SK-N-SH (cell line): ENCODE measurements around the gene REEP3. TPM values are rescaled to one million over a fixed set of nuclear protein-coding genes. Genes with fewer than 3 reads are reported as not detected.

Source experiments
- CTCF ChIA-PET: fragments of 300-600, 350-600 bp; formaldehyde crosslinking; extraction: SDS; loops from one replicate; lab custom pipeline; 2021; lab: Yijun Ruan, JAX
- POLR2A ChIA-PET: fragments of 350-600 bp; sonication (Branson Sonifier 250); formaldehyde crosslinking; extraction: SDS; loops from one replicate; lab custom pipeline; 2020; ENCODE audit warnings: antibody characterized with exemption, inconsistent platforms; lab: Yijun Ruan, JAX
- DNase-seq: peaks from one replicate; pipeline ENCODE4 v3.0.0; 2012
- H2AFZ ChIP-seq: fragments of 200-600 bp; sonication (generic); 2 replicates; pipeline ENCODE4 v1.8.1; 2016; ENCODE audit warnings: antibody characterized with exemption, mild to moderate bottlenecking, low read depth
- H3F3A ChIP-seq: fragments of 200-600 bp; sonication (generic); replicated peaks from 2 replicates; pipeline ENCODE3; 2016; ENCODE audit warnings: antibody characterized with exemption, mild to moderate bottlenecking; ENCODE audit not compliant: insufficient read depth
- H3K27ac ChIP-seq, 2 experiments: fragments of 200-500 bp in 1 of 2; fragments of 200-600 bp in 1 of 2; sonication (Bioruptor generic) in 1 of 2; sonication (generic), shearing (Covaris generic) in 1 of 2; 2 replicates each; pipeline versions ENCODE4 v1.5.1 to v1.6.1; 2014 to 2016; ENCODE audit warnings: low read depth in 2 of 2, inconsistent platforms in 1 of 2, low read length in 1 of 2, mild to moderate bottlenecking in 1 of 2, mixed read lengths in 1 of 2
- H3K27me3 ChIP-seq: fragments of 200-600 bp; sonication (generic), shearing (Covaris generic); 2 replicates; pipeline ENCODE4 v1.6.1; 2016; ENCODE audit warnings: mixed run types; ENCODE audit not compliant: insufficient read depth
- H3K36me3 ChIP-seq, 2 experiments: fragments of 200-500 bp in 1 of 2; fragments of 200-600 bp in 1 of 2; sonication (Bioruptor generic) in 1 of 2; sonication (generic) in 1 of 2; replicated peaks in 1 of 2; 2 replicates each; pipeline versions ENCODE3 to v1.5.1; 2014 to 2016; ENCODE audit warnings: low read length in 1 of 2, mild to moderate bottlenecking in 1 of 2; ENCODE audit not compliant: insufficient read depth in 2 of 2, control insufficient read depth in 1 of 2
- H3K4me1 ChIP-seq, 2 experiments: fragments of 200-500 bp in 1 of 2; fragments of 200-600 bp in 1 of 2; sonication (Bioruptor generic) in 1 of 2; sonication (generic), shearing (Covaris generic) in 1 of 2; 2 replicates each; pipeline versions ENCODE4 v1.5.1 to v1.6.1; 2014 to 2016; ENCODE audit warnings: low read depth in 1 of 2, low read length in 1 of 2, mixed run types in 1 of 2; ENCODE audit not compliant: insufficient read depth in 2 of 2, control insufficient read depth in 1 of 2
- H3K4me2 ChIP-seq: fragments of 200-600 bp; sonication (generic), shearing (Covaris generic); 2 replicates; pipeline ENCODE4 v1.6.1; 2017; ENCODE audit warnings: mixed run types
- H3K4me3 ChIP-seq, 2 experiments: fragments of 200-500 bp in 1 of 2; fragments of 200-600 bp in 1 of 2; sonication (Bioruptor generic) in 1 of 2; sonication (generic), shearing (Covaris generic) in 1 of 2; 2 replicates each; pipeline versions ENCODE4 v1.5.1 to v1.8.1; 2014 to 2016; ENCODE audit warnings: low read depth in 2 of 2, inconsistent platforms in 1 of 2, low read length in 1 of 2, mild to moderate bottlenecking in 1 of 2, mixed read lengths in 1 of 2, moderate library complexity in 1 of 2
- H3K79me2 ChIP-seq: fragments of 200-600 bp; sonication (generic); 2 replicates; pipeline ENCODE4 v1.8.1; 2017; ENCODE audit warnings: mild to moderate bottlenecking; ENCODE audit not compliant: insufficient read depth
- H3K9ac ChIP-seq: fragments of 200-600 bp; sonication (generic); 2 replicates; pipeline ENCODE4 v1.6.1; 2017; ENCODE audit warnings: mixed run types
- H3K9me2 ChIP-seq: fragments of 200-600 bp; sonication (generic); 2 replicates; pipeline ENCODE4 v1.6.1; 2017; ENCODE audit warnings: mixed run types
- H3K9me3 ChIP-seq: fragments of 200-600 bp; sonication (generic); 2 replicates; pipeline ENCODE4 v1.6.1; 2017; ENCODE audit warnings: mixed run types, mild to moderate bottlenecking, moderate library complexity
- H4K20me1 ChIP-seq: fragments of 200-600 bp; sonication (generic); 2 replicates; pipeline ENCODE4 v1.6.1; 2017; ENCODE audit warnings: mild to moderate bottlenecking, mixed run types; ENCODE audit not compliant: insufficient read depth
- EP300 ChIP-seq, 2 experiments: IDR thresholded peaks; 2 replicates each; pipeline versions ENCODE4 v1.4.0 to v1.6.1; 2012; ENCODE audit warnings: borderline replicate concordance in 1 of 2, low read depth in 1 of 2, low read length in 1 of 2
- EZH2phosphoT487 ChIP-seq: fragments of 200-600 bp; sonication (generic); IDR thresholded peaks from 2 replicates; pipeline ENCODE4 v1.6.1; 2017; ENCODE audit warnings: low read depth, mixed run types, mild to moderate bottlenecking, antibody characterized with exemption, moderate library complexity, borderline replicate concordance
- FOSL2 ChIP-seq: IDR thresholded peaks from 2 replicates; pipeline ENCODE4 v1.4.0; 2012; ENCODE audit warnings: low read depth, mild to moderate bottlenecking, moderate library complexity, borderline replicate concordance
- GABPA ChIP-seq: IDR thresholded peaks from 2 replicates; pipeline ENCODE4 v1.4.0; 2012; ENCODE audit warnings: low read depth, mild to moderate bottlenecking
- GATA2 ChIP-seq: sonication (generic); formaldehyde crosslinking; IDR thresholded peaks from 2 replicates; pipeline ENCODE4 v1.5.0; 2020; ENCODE audit warnings: mild to moderate bottlenecking, missing genetic modification reagents
- NFIC ChIP-seq: IDR thresholded peaks from 2 replicates; pipeline ENCODE4 v1.4.0; 2012; ENCODE audit warnings: borderline replicate concordance
- TAF1 ChIP-seq: IDR thresholded peaks from 2 replicates; pipeline ENCODE4 v1.6.1; 2012; ENCODE audit warnings: low read depth, mild to moderate bottlenecking, low read length, moderate library complexity, borderline replicate concordance
- WGBS: methylation state at CpG from one replicate; pipeline ENCODE4 v1.1.6; 2017; ENCODE audit warnings: low lambda C conversion rate; 5-methylcytosine and 5-hydroxymethylcytosine counted together
- polyA plus RNA-seq, 3 experiments: library from polyadenylated mRNA; depleted of rRNA; stranded (reverse); fragments of >200 nt; gene quantifications; 2 replicates each; pipeline ENCODE4 v1.2.3, GENCODE V29; 2012
- TF ChIP-seq, protein P1 (sequence below): fragments of 200-600 bp; sonication (generic); IDR thresholded peaks from 2 replicates; pipeline ENCODE4 v1.6.1; 2017; ENCODE audit warnings: antibody characterized with exemption, mild to moderate bottlenecking, moderate library complexity
- TF ChIP-seq, protein P2 (sequence below): IDR thresholded peaks from 2 replicates; pipeline ENCODE4 v1.4.0; 2012; ENCODE audit warnings: low read depth, borderline replicate concordance
- TF ChIP-seq, protein P3 (sequence below): IDR thresholded peaks from 2 replicates; pipeline ENCODE4 v1.4.0; 2012; ENCODE audit warnings: low read depth, borderline replicate concordance
- TF ChIP-seq, protein P4 (sequence below): IDR thresholded peaks from 2 replicates; pipeline ENCODE4 v1.4.0; 2012; ENCODE audit warnings: low read depth

Gene REEP3
- polyA plus RNA-seq, 1 of the 3 experiments (the other 2 are of a cell fraction), result 7.6 TPM

DNA sequence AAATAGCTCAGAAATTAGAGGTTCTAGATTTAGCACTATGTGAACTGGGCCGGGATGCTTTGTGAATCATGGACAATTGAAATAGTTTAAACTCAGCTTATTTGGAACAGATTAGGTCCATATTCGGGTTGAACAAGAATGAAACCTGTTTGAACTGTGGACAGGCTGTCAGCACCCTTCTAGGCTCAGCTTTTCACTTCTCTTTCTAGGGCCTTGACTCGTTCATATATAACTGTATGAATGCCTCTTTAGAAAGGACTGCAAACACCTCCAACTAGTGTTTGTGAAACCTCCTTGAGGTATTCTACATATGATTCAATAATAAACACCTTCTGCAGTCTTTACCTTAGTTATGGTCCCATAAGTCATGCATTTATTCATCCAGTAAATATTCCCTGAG lies 115.6 kb downstream of the REEP3 start:
- POLR2A ChIA-PET, result no interaction called here
- Histone ChIP-seq H4K20me1 (no peaks in the 10 kb centered on the region), H3K36me3 (no peaks in the 10 kb centered on the region), H3K27me3 (no peaks in the 10 kb centered on the region)
- 54% methylated on average over 3 of the region's 3 CpGs for WGBS
- TF ChIP-seq GABPA (no peak), TAF1 (no peak), GATA2 (CRISPR knock-in tag) (no peak), EP300 (IDR thresholded peaks at IDR 0.05; ENCODE audit: borderline replicate concordance in 1 of 2, low read depth in 1 of 2, low read length in 1 of 2) (no peak), NFIC (no peak), EZH2phosphoT487 (no peak)
- TF ChIP-seq, protein P1, sequence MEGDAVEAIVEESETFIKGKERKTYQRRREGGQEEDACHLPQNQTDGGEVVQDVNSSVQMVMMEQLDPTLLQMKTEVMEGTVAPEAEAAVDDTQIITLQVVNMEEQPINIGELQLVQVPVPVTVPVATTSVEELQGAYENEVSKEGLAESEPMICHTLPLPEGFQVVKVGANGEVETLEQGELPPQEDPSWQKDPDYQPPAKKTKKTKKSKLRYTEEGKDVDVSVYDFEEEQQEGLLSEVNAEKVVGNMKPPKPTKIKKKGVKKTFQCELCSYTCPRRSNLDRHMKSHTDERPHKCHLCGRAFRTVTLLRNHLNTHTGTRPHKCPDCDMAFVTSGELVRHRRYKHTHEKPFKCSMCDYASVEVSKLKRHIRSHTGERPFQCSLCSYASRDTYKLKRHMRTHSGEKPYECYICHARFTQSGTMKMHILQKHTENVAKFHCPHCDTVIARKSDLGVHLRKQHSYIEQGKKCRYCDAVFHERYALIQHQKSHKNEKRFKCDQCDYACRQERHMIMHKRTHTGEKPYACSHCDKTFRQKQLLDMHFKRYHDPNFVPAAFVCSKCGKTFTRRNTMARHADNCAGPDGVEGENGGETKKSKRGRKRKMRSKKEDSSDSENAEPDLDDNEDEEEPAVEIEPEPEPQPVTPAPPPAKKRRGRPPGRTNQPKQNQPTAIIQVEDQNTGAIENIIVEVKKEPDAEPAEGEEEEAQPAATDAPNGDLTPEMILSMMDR, result no peak
- TF ChIP-seq, protein P2, sequence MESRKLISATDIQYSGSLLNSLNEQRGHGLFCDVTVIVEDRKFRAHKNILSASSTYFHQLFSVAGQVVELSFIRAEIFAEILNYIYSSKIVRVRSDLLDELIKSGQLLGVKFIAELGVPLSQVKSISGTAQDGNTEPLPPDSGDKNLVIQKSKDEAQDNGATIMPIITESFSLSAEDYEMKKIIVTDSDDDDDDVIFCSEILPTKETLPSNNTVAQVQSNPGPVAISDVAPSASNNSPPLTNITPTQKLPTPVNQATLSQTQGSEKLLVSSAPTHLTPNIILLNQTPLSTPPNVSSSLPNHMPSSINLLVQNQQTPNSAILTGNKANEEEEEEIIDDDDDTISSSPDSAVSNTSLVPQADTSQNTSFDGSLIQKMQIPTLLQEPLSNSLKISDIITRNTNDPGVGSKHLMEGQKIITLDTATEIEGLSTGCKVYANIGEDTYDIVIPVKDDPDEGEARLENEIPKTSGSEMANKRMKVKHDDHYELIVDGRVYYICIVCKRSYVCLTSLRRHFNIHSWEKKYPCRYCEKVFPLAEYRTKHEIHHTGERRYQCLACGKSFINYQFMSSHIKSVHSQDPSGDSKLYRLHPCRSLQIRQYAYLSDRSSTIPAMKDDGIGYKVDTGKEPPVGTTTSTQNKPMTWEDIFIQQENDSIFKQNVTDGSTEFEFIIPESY, result no peak
- TF ChIP-seq, all 33 proteins: peak for 0
- Histone ChIP-seq H2AFZ (no peak overlapping the region), H3K9me3 (no peaks in the 10 kb centered on the region), H3K79me2 (no peaks in the 10 kb centered on the region), H3K4me2 (no peak overlapping the region), H3K27ac (no peak overlapping the region), H3K9me2 (no peaks in the 10 kb centered on the region), H3K4me3 (no peak overlapping the region), H3K9ac (no peak overlapping the region), H3F3A (no peaks in the 10 kb centered on the region), H3K4me1 (peaks cover 0 to 2% of the 10 kb centered on the region in 2 experiments; a peak in 2 of 4 replicates)
- no peak for DNase-seq
- CTCF ChIA-PET, result interaction anchor here (0.6 to 0.9 kb wide), 3 partner anchors 75 to 479 kb away, joined by 3 to 5 read pairs (median 4); no protein-coding TSS in a partner anchor

DNA sequence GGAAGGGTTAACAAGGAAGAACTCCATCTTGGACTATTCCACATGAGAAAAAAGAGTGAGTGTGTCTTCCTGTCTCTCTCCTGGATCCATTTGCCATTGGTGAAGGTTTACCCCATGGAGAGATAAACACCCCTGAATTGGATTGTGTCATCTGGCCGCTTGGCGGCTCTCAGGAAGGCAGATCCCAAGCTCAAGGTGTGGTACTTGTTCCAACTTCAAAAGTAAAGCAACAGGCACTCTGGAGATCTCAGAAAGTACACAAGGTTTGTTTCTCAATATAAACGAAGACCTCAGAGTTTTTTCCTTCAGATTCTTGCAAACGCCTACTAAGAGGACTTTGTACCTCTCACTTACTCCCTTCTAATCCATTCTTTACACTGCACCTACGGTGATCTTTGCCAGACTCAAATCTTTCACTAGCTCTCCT lies 116.7 kb downstream of the REEP3 start:
- no peak for DNase-seq
- H3K4me3 ChIP-seq, result no peak overlapping the region
- TF ChIP-seq FOSL2, result no peak
- TF ChIP-seq, protein P3, sequence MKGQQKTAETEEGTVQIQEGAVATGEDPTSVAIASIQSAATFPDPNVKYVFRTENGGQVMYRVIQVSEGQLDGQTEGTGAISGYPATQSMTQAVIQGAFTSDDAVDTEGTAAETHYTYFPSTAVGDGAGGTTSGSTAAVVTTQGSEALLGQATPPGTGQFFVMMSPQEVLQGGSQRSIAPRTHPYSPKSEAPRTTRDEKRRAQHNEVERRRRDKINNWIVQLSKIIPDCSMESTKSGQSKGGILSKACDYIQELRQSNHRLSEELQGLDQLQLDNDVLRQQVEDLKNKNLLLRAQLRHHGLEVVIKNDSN, result no peak
- no peak for TF ChIP-seq EZH2phosphoT487
- TF ChIP-seq, protein P4, sequence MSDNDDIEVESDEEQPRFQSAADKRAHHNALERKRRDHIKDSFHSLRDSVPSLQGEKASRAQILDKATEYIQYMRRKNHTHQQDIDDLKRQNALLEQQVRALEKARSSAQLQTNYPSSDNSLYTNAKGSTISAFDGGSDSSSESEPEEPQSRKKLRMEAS, result no peak
- TF ChIP-seq, all 33 proteins: peak for 0
- POLR2A ChIA-PET, result no interaction called here
- Histone ChIP-seq H3F3A (no peaks in the 10 kb centered on the region), H3K4me2 (no peak overlapping the region), H3K9ac (no peak overlapping the region), H3K27me3 (no peaks in the 10 kb centered on the region), H3K36me3 (no peaks in the 10 kb centered on the region), H3K9me3 (no peaks in the 10 kb centered on the region), H3K4me1 (peaks cover 2% of the 10 kb centered on the region in 2 experiments; a peak in 3 of 4 replicates), H2AFZ (no peak overlapping the region), H3K27ac (no peak overlapping the region), H3K79me2 (no peaks in the 10 kb centered on the region), H4K20me1 (no peaks in the 10 kb centered on the region), H3K9me2 (no peaks in the 10 kb centered on the region)
- CTCF ChIA-PET, result interaction anchor here (0.6 to 1.1 kb wide), 3 partner anchors 182 to 481 kb away, joined by 3 read pairs; no protein-coding TSS in a partner anchor
- WGBS, result 79% methylated on average over 5 of the region's 5 CpGs
